HG02870 (cell line): ENCODE results near the gene FADS6.

Experiments used
- ATAC-seq: cut with Tn5 transposase; IDR thresholded peaks from one replicate; pipeline ENCODE4 v1.9.1; 2021; ENCODE audit warnings: mild to moderate bottlenecking, moderate library complexity; ENCODE audit not compliant: unreplicated experiment

FADS6 gene

GRCh38 chr17:74855323-74855722 lies 38.1 kb downstream of the FADS6 start:
- no peak for ATAC-seq

DNA sequence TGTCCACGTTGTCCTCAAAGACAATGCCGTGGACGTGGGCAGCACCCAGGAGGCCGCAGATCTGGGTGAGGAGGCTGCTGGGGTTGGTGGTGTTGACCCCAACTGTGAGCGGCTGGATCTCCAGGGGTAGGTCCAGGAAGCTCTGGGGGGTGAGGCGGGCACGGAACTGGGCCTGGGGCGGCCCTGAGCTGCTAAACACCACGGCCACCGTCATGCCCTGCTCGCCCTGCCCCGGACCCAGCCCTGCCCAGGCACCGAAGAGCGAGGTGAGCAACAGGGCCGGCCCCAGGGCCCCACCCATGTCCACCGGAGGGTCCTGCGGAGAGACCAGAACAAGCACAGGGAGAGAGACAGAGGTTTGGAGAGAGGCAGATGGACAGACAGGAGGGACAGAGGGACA lies 38.6 kb downstream of the FADS6 start:
- no peak for ATAC-seq

GRCh38 chr17:74853669-74854068 lies 39.8 kb downstream of the FADS6 start:
- ATAC-seq: no peak

GRCh38 chr17:74853048-74853397 lies 40.4 kb downstream of the FADS6 start:
- no peak for ATAC-seq

DNA sequence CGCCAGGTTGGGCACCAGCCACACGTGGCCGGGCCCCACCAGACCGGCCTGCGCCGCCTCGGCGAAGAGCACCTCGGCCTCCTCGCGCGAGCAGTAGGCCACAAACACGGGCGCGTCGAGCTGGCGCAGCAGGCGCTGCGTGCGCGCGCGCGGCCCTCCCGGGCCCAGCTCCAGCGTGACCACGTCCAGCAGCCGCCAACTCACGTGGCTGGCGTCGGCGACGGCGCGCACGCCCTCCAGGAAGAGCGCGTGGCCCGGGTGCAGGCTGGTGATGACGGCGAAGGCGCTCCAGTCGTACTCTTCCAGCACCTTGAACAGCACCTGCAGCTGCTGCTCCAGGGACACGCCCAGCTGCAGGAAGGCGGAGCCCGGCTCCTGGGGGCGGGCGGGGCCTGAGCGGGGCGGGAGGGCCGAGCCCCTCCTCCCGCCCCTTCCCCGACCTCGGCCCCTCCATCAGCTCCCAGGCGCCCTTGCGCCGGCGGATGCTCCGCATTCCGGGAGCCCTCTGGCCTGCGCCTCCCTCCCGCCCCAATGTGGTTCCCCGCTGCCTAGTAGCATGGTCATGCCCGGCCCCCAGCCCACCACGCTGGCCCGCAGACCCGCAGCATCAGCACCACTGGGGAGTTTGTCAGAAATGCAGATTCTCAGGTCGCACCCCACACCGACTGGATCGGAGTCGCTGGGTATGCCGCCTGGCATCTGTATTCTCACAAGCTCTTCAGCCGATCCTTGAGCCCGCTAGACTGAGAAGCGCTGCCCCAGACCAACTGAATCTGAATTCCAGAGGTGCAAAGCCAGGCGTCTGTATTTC lies 41.0 kb downstream of the FADS6 start:
- no peak for ATAC-seq

GRCh38 chr17:74851612-74852236 lies 41.7 kb downstream of the FADS6 start:
- ATAC-seq: no peak

- no peak for ATAC-seq
Measured at GRCh38 chr17:74850914-74851313, 42.5 kb downstream of the FADS6 start.

DNA sequence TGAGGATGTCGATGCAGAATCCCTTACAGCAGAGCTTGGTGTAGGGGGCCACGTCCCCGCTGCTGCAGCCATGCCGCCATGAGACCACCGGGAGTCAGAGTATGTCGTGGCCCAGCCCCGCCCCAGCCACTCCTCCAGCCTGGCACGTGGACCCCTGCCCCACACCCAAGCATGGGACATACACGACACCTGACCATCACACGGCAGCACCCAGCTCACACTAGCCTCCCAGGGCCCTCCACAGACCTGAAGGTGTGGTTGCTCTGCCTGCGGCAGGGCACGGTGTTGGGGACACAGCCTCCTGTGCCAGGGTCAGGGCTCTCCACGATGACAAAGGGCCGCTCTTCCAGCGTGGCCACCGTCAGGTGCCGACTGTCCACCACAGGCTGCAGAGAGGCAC lies 43.1 kb downstream of the FADS6 start:
- ATAC-seq: no peak

DNA sequence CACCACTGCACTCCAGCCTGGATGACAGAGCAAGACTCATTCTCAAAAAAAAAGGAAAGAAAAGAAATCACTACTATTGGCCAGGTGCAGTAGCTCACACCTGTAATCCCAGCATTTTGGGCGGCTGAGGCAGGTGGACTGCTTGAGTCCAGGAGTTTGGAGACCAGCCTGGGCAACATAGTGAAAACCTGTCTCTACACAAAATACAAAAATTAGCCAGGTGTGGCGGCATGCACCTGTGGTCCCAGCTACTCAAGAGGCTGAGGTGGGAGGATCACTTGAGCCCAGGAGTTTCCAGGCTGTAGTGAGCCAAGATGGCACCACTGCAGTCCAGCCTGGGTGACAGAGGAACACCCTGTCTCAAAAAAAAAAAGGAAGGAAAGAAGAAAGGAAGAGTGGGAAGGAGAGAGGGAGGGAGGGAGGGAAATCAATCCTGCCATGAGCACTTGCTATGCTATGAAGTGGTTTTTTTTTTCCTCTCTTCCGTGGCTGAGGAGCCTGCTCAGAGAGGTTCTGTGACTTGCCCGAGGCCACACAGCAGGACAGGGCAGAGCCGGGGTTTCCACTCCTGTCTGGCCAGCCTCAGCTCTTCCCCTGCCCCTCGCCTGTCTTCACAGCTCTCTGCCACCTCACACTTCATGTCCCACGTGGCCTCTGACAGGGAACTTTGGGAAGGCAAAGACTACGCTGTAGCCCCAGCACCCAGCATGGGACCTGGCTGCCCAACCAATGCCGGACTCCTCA lies 44.6 kb downstream of the FADS6 start:
- ATAC-seq: no peak

GRCh38 chr17:74846621-74847020 lies 46.8 kb downstream of the FADS6 start:
- ATAC-seq: no peak

DNA sequence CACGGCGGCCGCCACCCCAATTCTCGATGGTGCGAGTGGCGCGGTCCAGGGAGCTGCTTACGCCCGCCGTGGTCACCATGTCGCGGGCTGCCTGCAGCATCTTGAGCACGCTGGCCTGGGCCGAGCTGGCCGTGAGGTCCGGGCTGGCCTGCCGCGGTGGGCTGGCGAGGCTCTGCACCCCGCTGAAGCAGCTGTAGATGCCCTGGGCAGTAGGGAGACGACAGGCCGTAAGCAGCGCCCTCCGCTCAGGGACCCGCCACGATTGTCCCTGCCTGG lies 50.1 kb downstream of the FADS6 start:
- ATAC-seq: no peak

DNA sequence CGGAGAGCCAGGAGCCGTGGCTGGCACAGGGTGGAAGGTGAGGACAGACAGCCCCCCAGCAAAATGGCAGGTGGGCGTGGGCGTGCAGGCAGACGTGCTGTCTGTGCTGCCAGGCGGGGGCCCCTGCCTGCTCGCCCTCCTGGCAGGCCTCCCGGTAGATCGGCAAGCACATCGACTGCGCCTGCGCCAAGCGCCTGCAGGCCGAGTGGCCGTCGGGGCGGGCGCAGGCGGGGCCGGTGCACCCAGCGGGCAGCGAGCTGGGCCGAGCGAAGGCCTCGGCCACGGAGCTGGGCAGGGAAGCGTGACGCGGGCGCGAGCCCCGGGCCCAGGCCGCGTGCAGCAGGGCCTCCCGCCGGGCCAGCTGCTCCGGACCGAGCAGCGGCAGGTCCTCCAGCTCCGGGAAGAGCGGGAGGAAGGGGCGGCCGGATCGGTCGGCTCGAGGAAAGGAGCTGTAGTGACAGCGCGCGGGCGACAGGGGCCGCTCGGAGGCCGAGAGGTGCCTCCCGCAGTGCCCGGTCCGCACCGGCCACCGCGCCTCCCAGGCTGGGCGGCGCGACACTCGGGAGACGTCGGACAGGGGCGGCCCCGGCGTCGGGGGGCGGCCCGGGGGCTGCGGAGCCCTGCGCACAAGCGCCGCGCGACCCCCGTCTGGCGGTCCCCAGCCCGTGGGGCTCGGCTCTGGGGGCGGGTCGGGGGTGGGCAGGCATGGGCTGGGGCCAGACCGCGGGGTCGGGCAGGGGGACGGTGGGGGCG lies 50.7 kb downstream of the FADS6 start:
- ATAC-seq: no peak

DNA sequence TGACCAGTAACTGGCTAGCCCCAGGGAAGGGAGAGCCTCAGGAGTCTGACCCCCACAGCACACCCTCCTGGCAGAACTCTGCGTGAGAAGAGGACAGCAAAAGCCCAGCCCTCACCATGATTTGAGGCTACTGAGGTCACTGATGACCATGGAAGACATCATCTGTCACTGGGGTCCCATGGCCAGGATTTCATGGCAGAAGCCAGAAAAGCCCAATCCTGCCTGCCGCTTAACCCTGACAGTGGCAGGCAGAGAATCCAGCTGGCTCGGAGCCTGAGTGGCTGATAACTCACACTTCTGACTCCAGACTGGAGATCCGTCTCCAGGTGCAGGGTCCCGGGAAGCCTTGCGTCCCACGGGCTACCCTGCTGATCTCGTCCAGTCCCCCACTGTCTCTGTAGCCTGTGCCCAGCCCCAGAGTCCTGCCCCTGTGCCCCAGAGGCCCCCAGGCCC lies 51.3 kb downstream of the FADS6 start:
- ATAC-seq: no peak

DNA sequence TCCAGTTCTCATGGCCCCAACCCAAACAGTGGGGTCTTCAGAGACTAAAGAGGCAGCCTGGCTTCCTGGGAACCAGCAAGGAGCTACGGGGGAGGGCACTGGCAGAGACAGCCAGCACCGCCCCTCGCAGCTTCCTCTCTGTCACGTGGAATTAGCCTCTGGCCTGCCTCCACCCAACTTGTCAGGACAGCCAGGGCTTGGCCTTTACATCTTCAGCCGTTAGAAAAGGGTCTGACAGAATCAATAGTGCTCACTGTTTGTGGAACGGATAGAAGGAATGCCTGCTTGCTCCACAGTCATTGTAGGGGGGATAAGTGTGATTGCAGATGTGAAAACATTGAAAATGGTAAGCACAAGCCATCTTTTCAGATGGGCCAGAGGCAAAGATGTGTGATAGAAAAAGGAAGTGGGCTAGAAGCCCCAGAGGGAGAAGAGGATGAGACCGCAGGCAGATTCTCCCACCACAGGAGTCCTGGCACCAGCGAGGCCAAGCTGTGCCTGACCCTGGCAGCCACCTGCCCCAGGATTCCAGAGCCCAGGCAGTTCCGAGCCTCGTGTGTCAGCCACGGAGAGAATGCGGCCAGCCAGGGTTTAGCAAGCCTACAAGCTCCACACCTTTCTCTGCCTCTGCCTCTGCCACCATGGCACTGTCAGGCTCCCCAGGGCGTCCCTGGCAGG lies 52.3 kb downstream of the FADS6 start:
- no peak for ATAC-seq

GRCh38 chr17:74839990-74840852 lies 53.2 kb downstream of the FADS6 start:
- no peak for ATAC-seq

DNA sequence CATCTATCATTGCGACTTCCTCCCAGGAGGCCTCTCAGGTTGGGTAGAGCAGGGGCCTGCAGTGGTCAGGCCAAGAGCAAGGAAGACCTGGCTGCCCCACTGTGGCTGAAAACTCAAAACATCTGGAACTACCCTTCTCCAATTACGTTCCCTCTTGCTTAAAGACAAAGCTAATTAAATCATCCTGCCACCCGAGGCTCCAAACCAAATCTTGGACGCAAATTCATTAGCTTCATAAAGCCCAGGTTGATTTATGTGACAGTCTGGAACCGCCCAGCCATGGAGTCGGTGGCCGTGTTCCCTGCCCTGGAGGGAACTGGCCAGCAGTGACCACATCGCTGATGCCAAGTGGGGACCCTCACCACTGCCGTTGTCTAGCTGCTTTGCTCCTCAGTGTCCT lies 55.2 kb downstream of the FADS6 start:
- no peak for ATAC-seq

DNA sequence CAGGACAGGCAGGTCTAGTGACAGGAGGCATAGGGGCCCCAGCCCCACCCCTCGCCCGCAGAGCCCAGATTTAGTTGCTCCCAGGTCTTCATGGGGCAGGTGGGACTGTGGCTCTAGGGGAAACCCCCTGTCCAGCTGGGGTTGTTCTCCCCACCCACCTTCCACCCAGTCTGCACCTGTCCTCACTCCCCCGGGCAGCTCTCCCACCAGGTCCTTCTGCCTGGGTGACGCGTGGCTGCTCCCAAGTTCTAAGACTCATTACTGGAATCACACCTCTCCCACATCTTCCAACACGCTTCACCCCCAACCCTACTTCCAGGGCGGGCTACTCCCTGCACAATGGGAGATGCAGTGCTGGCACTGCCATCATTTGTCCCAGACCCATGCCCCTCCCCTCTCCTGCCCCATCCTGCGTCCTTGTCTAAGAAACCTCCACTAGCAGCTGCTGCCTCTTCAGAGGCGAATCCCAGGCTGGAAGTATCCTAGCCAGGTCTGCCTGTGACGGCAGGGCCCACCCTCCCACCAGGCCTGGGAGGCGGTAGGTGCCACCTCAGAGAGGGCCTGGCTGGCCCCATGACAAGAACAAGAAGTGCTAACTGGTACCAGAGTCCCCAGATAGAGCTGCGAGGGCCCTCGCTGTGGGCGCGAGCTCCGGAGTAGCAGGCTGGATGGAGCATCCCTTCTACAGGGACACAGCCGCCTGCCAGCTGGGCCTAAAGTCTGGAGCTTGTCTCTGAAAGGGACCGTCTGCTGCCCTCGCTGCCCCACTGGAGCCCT lies 56.6 kb downstream of the FADS6 start:
- no peak for ATAC-seq

- no peak for ATAC-seq
Measured at GRCh38 chr17:74836191-74836590, 57.2 kb downstream of the FADS6 start.
